HCT116 (cell line): ENCODE measurements around the gene PHF21A. TPM values are rescaled to one million over a fixed set of nuclear protein-coding genes. Genes with fewer than 3 reads are reported as not detected.

Experiments used
- ATAC-seq: fragments of 200-7000 bp; cut with Tn5 transposase; 2 replicates; pipeline ENCODE4 v1.9.1; 2020; ENCODE audit warnings: mild to moderate bottlenecking, moderate library complexity
- BruUV-seq: library from RNA; stranded (reverse); fragments of 400-500 nt; replicated peaks from 2 replicates; lab custom pipeline; 2021; lab: Mats Ljungman, UMichigan
- CTCF ChIA-PET: fragments of 300-600 bp; sonication (Branson Sonifier 250); formaldehyde crosslinking; loops from one replicate; lab custom pipeline; 2021; ENCODE audit warnings: antibody characterized with exemption; lab: Charles Lee
- POLR2A ChIA-PET: fragments of 300-600, 350-600 bp; sonication (Branson Sonifier 250); formaldehyde crosslinking; loops from one replicate; lab custom pipeline; 2021; ENCODE audit warnings: antibody characterized with exemption; lab: Charles Lee
- RAD21 ChIA-PET, 2 experiments: fragments of 300-600 bp; sonication (Branson Sonifier 250); formaldehyde crosslinking; loops; one replicate each; lab custom pipeline; 2023; ENCODE audit warnings: low total read pairs in 2 of 2; ENCODE audit not compliant: uncharacterized antibody in 2 of 2, unreplicated experiment in 2 of 2, low non-redundant PET in 1 of 2; lab: Charles Lee
- DNase-seq: peaks from one replicate; pipeline ENCODE4 v3.0.0-alpha.2; 2010; ENCODE audit warnings: low read depth, low spot score
- H2AFZ ChIP-seq: fragments of 200-600 bp; shearing (Covaris generic), sonication (generic); 2 replicates; pipeline ENCODE4 v1.6.1; 2017; ENCODE audit warnings: low read depth, mixed run types, mixed read lengths, antibody characterized with exemption, low read length; ENCODE audit not compliant: poor library complexity, severe bottlenecking
- H3K27ac ChIP-seq: 2 replicates; pipeline ENCODE4 v1.5.1; 2012; ENCODE audit warnings: low read depth, low read length
- H3K27me3 ChIP-seq: fragments of 200-600 bp; sonication (generic); 2 replicates; pipeline ENCODE4 v1.6.1; 2016; ENCODE audit warnings: mixed run types, low read length, mixed read lengths; ENCODE audit not compliant: insufficient read depth
- H3K36me3 ChIP-seq, 2 experiments: fragments of 200-500 bp in 1 of 2; fragments of 200-600 bp in 1 of 2; sonication (Bioruptor generic) in 1 of 2; sonication (generic) in 1 of 2; 2 replicates each; pipeline versions ENCODE4 v1.5.1 to v1.6.1; 2014 to 2016; ENCODE audit warnings: low read length in 2 of 2, inconsistent platforms in 1 of 2, mixed read lengths in 1 of 2, mixed run types in 1 of 2; ENCODE audit not compliant: insufficient read depth in 2 of 2, control insufficient read depth in 1 of 2
- H3K4me1 ChIP-seq, 2 experiments: fragments of 200-600 bp in 1 of 2; sonication (generic) in 1 of 2; 2 replicates each; pipeline versions ENCODE4 v1.5.1 to v1.6.1; 2012 to 2017; ENCODE audit warnings: low read length in 2 of 2, inconsistent platforms in 1 of 2, mild to moderate bottlenecking in 1 of 2, mixed read lengths in 1 of 2, mixed run types in 1 of 2, moderate library complexity in 1 of 2; ENCODE audit not compliant: insufficient read depth in 2 of 2, control insufficient read depth in 1 of 2
- H3K4me2 ChIP-seq: fragments of 200-600 bp; sonication (generic); 2 replicates; pipeline ENCODE4 v1.6.1; 2017; ENCODE audit warnings: mixed run types, low read length, mixed read lengths
- H3K4me3 ChIP-seq, 2 experiments: fragments of 200-600 bp in 1 of 2; sonication (generic) in 1 of 2; replicated peaks in 1 of 2; 2 replicates each; pipeline ENCODE4 v1.5.1; 2011 to 2016; ENCODE audit warnings: low read length in 2 of 2, control low read depth in 1 of 2, low read depth in 1 of 2, mild to moderate bottlenecking in 1 of 2, mixed read lengths in 1 of 2, mixed run types in 1 of 2
- H3K79me2 ChIP-seq: fragments of 200-600 bp; sonication (generic); 2 replicates; pipeline ENCODE4 v1.6.1; 2017; ENCODE audit warnings: mild to moderate bottlenecking, mixed run types, low read length, moderate library complexity, mixed read lengths; ENCODE audit not compliant: insufficient read depth
- H3K9ac ChIP-seq: fragments of 200-600 bp; sonication (generic); 2 replicates; pipeline ENCODE4 v1.6.1; 2016; ENCODE audit warnings: low read length, mixed read lengths
- H3K9me2 ChIP-seq: fragments of 200-600 bp; sonication (generic), shearing (Covaris generic); 2 replicates; pipeline ENCODE4 v1.6.1; 2017; ENCODE audit warnings: mixed run types, mild to moderate bottlenecking, moderate library complexity; ENCODE audit not compliant: insufficient read depth
- H3K9me3 ChIP-seq, 2 experiments: fragments of 200-500 bp in 1 of 2; fragments of 200-600 bp in 1 of 2; sonication (Bioruptor generic) in 1 of 2; sonication (generic) in 1 of 2; 2 replicates each; pipeline ENCODE4 v1.6.1; 2014 to 2017; ENCODE audit warnings: low read length in 2 of 2, mixed read lengths in 2 of 2, inconsistent platforms in 1 of 2, low read depth in 1 of 2, mild to moderate bottlenecking in 1 of 2, mixed run types in 1 of 2, moderate library complexity in 1 of 2; ENCODE audit not compliant: control insufficient read depth in 1 of 2, insufficient read depth in 1 of 2
- H4K20me1 ChIP-seq: fragments of 200-600 bp; sonication (generic), shearing (Covaris generic); 2 replicates; pipeline ENCODE4 v1.6.1; 2017; ENCODE audit warnings: mixed run types, mild to moderate bottlenecking, moderate library complexity; ENCODE audit not compliant: insufficient read depth
- EZH2 ChIP-seq: fragments of 200-600 bp; sonication (generic); IDR thresholded peaks from 2 replicates; pipeline ENCODE4 v1.6.1; 2017; ENCODE audit warnings: antibody characterized with exemption, mixed run types
- EZH2phosphoT487 ChIP-seq: fragments of 200-600 bp; IDR thresholded peaks from 2 replicates; pipeline ENCODE4 v1.6.1; 2018; ENCODE audit warnings: antibody characterized with exemption, borderline replicate concordance
- FOSL1 ChIP-seq: IDR thresholded peaks from 2 replicates; pipeline ENCODE4 v1.6.1; 2012; ENCODE audit warnings: low read depth
- RAD21 ChIP-seq: IDR thresholded peaks from 2 replicates; pipeline ENCODE4 v1.6.1; 2012; ENCODE audit warnings: low read depth, mild to moderate bottlenecking
- SIN3A ChIP-seq: IDR thresholded peaks from 2 replicates; pipeline ENCODE4 v1.6.1; 2012; ENCODE audit warnings: low read depth
- SP1 ChIP-seq: IDR thresholded peaks from 2 replicates; pipeline ENCODE4 v1.6.1; 2012; ENCODE audit warnings: low read depth
- YY1 ChIP-seq: IDR thresholded peaks from 2 replicates; pipeline ENCODE4 v1.6.1; 2011; ENCODE audit warnings: low read length, low read depth, moderate library complexity, mild to moderate bottlenecking; ENCODE audit not compliant: insufficient replicate concordance; ENCODE audit errors: extremely low read depth
- intact Hi-C: fragments of 100-400 bp; cut with micrococcal nuclease; formaldehyde crosslinking; loops from 2 replicates; pipeline ENCODE4 v1.10.0; 2022
- total RNA-seq: library from RNA; stranded (reverse); gene quantifications from one replicate; pipeline ENCODE4 v1.2.1, GENCODE V29; 2021; ENCODE audit not compliant: unreplicated experiment
- TF ChIP-seq, protein P1 (sequence below): IDR thresholded peaks from 2 replicates; pipeline ENCODE4 v1.6.1; 2012
- TF ChIP-seq, protein P2 (sequence below): IDR thresholded peaks from 2 replicates; pipeline ENCODE4 v1.6.1; 2012; ENCODE audit warnings: low read depth
- TF ChIP-seq, protein P3 (sequence below), 3 experiments: fragments of 200-600 bp in 1 of 3; sonication (generic) in 1 of 3; IDR thresholded peaks in 2 of 3; conservative IDR thresholded peaks in 1 of 3; 2 replicates each; pipeline ENCODE4 v1.5.1; 2012 to 2017; ENCODE audit warnings: low read depth in 2 of 3, low read length in 2 of 3, antibody characterized with exemption in 1 of 3, borderline replicate concordance in 1 of 3, control low read depth in 1 of 3, mild to moderate bottlenecking in 1 of 3, mixed read lengths in 1 of 3, mixed run types in 1 of 3, moderate library complexity in 1 of 3; ENCODE audit not compliant: insufficient read depth in 1 of 3

Gene PHF21A
- total RNA-seq, 1 experiment from 2014 or later: 27.0 TPM

DNA sequence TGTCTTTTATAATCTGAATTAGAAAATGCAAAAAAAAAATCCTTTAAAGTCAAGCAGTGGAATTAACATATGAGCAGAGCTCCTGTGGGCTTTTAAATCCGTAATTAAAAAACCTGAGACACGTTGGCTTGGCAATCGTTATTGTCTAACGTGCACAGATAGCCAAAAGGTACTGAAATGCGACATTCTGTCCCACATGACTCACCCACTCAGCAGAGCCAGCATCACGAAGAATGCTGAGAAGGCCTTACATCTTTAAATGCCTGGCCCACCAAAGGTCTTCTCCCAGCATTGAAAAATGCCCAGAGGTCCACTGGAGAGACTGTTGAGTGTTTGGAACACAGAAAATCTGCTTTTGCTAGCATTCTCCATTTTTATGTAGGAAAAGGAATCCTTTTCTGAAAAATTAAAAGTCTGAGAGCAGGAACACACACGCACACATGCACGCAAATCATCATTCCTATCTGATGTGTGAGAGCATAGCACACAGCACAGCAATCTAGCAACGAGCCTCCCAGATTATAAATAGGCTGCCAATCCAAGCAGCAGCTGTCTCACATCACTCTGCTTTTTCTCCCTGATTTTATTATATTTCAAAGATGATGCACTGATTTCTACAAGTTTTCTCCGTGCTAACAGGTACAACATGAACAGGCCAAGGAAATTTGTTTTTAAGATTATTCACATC is 94.5 kb downstream of the PHF21A start:
- H3K36me3 ChIP-seq: no peaks in the 10 kb centered on the region
- no peak for DNase-seq
- no peak overlapping the region for H3K4me2 ChIP-seq
- no peaks in the 10 kb centered on the region for H3K9me3 ChIP-seq
- BruUV-seq: no TSS peak
- H4K20me1 ChIP-seq: no peaks in the 10 kb centered on the region
- no peak overlapping the region for H2AFZ ChIP-seq
- ChIA-PET CTCF (interaction anchor here (1.7 kb wide), 1 partner anchor 21 kb away, joined by 5 read pairs; no protein-coding TSS in a partner anchor), RAD21 (no interaction called here), POLR2A (no interaction called here)
- TF ChIP-seq RAD21: no peak
- no peak for TF ChIP-seq FOSL1
- TF ChIP-seq, protein P1, sequence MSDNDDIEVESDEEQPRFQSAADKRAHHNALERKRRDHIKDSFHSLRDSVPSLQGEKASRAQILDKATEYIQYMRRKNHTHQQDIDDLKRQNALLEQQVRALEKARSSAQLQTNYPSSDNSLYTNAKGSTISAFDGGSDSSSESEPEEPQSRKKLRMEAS: no peak
- TF ChIP-seq SP1: no peak
- no peak overlapping the region for H3K27ac ChIP-seq
- no peaks in the 10 kb centered on the region for H3K79me2 ChIP-seq
- H3K4me3 ChIP-seq: no peak overlapping the region
- no peak for ATAC-seq
- no peak overlapping the region for H3K9ac ChIP-seq
- H3K9me2 ChIP-seq: no peaks in the 10 kb centered on the region
- intact Hi-C loops: no loop called here
- no peaks in the 10 kb centered on the region for H3K27me3 ChIP-seq
- H3K4me1 ChIP-seq: no peaks in the 10 kb centered on the region

DNA sequence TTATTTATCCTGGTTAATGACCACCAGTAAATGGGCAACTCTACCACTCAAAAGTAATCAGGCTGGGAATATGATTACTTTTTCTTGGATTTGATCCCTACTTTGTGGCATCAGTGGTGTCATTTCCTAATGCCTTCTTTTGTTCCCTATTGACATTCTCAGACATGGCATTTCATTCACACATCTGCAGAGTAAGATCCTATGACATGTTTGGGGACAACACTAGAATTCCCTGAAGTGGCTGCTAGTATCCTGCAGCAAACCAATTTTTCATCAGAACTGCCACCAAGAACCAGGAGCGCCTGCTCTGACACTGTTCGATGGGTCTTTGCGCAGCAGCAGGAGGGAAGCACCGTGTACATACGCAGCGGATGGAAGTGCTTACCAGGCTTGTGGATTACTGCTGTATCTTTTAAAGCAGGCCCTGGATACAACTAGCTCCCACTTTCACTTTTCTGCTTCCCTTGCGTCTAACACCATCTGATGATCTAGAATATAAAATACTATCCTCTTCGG is 101.1 kb downstream of the PHF21A start:
- Histone ChIP-seq H3K4me2 (no peak overlapping the region), H3K9ac (no peak overlapping the region), H3K4me1 (no peaks in the 10 kb centered on the region), H3K4me3 (no peak overlapping the region), H3K36me3 (no peaks in the 10 kb centered on the region), H3K9me2 (no peaks in the 10 kb centered on the region), H3K27me3 (no peaks in the 10 kb centered on the region), H4K20me1 (no peaks in the 10 kb centered on the region), H3K79me2 (no peaks in the 10 kb centered on the region), H3K27ac (no peak overlapping the region), H3K9me3 (no peaks in the 10 kb centered on the region), H2AFZ (no peak overlapping the region)
- CTCF ChIA-PET: no interaction called here
- POLR2A ChIA-PET: no interaction called here
- no TSS peak for BruUV-seq
- DNase-seq (no peak), ATAC-seq (no peak)
- TF ChIP-seq, protein P2, sequence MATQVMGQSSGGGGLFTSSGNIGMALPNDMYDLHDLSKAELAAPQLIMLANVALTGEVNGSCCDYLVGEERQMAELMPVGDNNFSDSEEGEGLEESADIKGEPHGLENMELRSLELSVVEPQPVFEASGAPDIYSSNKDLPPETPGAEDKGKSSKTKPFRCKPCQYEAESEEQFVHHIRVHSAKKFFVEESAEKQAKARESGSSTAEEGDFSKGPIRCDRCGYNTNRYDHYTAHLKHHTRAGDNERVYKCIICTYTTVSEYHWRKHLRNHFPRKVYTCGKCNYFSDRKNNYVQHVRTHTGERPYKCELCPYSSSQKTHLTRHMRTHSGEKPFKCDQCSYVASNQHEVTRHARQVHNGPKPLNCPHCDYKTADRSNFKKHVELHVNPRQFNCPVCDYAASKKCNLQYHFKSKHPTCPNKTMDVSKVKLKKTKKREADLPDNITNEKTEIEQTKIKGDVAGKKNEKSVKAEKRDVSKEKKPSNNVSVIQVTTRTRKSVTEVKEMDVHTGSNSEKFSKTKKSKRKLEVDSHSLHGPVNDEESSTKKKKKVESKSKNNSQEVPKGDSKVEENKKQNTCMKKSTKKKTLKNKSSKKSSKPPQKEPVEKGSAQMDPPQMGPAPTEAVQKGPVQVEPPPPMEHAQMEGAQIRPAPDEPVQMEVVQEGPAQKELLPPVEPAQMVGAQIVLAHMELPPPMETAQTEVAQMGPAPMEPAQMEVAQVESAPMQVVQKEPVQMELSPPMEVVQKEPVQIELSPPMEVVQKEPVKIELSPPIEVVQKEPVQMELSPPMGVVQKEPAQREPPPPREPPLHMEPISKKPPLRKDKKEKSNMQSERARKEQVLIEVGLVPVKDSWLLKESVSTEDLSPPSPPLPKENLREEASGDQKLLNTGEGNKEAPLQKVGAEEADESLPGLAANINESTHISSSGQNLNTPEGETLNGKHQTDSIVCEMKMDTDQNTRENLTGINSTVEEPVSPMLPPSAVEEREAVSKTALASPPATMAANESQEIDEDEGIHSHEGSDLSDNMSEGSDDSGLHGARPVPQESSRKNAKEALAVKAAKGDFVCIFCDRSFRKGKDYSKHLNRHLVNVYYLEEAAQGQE: no peak
- no peak for TF ChIP-seq EZH2phosphoT487
- no peak for TF ChIP-seq RAD21
- TF ChIP-seq SIN3A: no peak
- TF ChIP-seq, protein P3, sequence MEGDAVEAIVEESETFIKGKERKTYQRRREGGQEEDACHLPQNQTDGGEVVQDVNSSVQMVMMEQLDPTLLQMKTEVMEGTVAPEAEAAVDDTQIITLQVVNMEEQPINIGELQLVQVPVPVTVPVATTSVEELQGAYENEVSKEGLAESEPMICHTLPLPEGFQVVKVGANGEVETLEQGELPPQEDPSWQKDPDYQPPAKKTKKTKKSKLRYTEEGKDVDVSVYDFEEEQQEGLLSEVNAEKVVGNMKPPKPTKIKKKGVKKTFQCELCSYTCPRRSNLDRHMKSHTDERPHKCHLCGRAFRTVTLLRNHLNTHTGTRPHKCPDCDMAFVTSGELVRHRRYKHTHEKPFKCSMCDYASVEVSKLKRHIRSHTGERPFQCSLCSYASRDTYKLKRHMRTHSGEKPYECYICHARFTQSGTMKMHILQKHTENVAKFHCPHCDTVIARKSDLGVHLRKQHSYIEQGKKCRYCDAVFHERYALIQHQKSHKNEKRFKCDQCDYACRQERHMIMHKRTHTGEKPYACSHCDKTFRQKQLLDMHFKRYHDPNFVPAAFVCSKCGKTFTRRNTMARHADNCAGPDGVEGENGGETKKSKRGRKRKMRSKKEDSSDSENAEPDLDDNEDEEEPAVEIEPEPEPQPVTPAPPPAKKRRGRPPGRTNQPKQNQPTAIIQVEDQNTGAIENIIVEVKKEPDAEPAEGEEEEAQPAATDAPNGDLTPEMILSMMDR (IDR thresholded peaks at IDR 0.05 in 2 of 3, conservative IDR thresholded peaks at IDR 0.05 in 1 of 3; ENCODE audit: borderline replicate concordance in 1 of 3, insufficient read depth in 1 of 3, low read depth in 2 of 3, low read length in 2 of 3): no peak
- no peak for TF ChIP-seq EZH2
- no peak for TF ChIP-seq YY1
- intact Hi-C loops: no loop called here
- RAD21 ChIA-PET: no interaction called here
